Measurements from ENCODE around the gene DNAL1. TPM values are rescaled to one million over a fixed set of nuclear protein-coding genes. Genes with fewer than 3 reads are reported as not detected.

DNAL1 gene
- total and polyA plus RNA-seq, 8 donors: 14.6 to 19.5 (median 17.0) TPM

GRCh38 chr14:73607241-73607640 lies 37.5 kb upstream of the DNAL1 start:
- H3K9me3 ChIP-seq: no peaks in the 10 kb centered on the region
- H3K36me3 ChIP-seq: no peaks in the 10 kb centered on the region
- DNase-seq: no peak
- no peak overlapping the region for H3K4me3 ChIP-seq
- no peak for ATAC-seq
- H3K27ac ChIP-seq: no peak overlapping the region
- peaks cover 0 to 5% of the 10 kb centered on the region in 2 donors for H3K4me1 ChIP-seq
- intact Hi-C loops (cut with DNase I): no loop called here
- TF ChIP-seq CTCF (IDR thresholded peaks at IDR 0.05): no peak
- H3K27me3 ChIP-seq: peaks cover 0 to 7% of the 10 kb centered on the region in 2 donors

GRCh38 chr14:73610687-73611086 lies 34.1 kb upstream of the DNAL1 start:
- TF ChIP-seq CTCF (IDR thresholded peaks at IDR 0.05): no peak

GRCh38 chr14:73612339-73613045 lies 32.3 kb upstream of the DNAL1 start, which contains the start of gene ACOT6:
Gene ACOT6 (plus strand): TSS chr14:73612517. CDS start chr14:73612572, 55 bp downstream.
- no peaks in the 10 kb centered on the region for H3K36me3 ChIP-seq
- peaks cover 0 to 9% of the 10 kb centered on the region in 2 donors for H3K4me1 ChIP-seq
- intact Hi-C loops (cut with DNase I): no loop called here
- H3K9me3 ChIP-seq: no peaks in the 10 kb centered on the region
- TF ChIP-seq CTCF (IDR thresholded peaks at IDR 0.05): no peak
- ATAC-seq: peak; percentile 96
- H3K27ac ChIP-seq: peak within 1 kb of the TSS; percentile 65 to 81
- peaks cover 0 to 22% of the 10 kb centered on the region in 2 donors for H3K27me3 ChIP-seq
- peak; percentile 73 to 88 (median 75) for DNase-seq
- peak within 1 kb of the TSS; percentile 59 to 62 for H3K4me3 ChIP-seq

More at GRCh38 chr14:73610687-73611086, 34.1 kb upstream of the DNAL1 start:
- Histone ChIP-seq H3K4me3 (no peak overlapping the region), H3K9me3 (no peaks in the 10 kb centered on the region), H3K27ac (no peak overlapping the region), H3K4me1 (peaks cover 0 to 9% of the 10 kb centered on the region in 2 donors), H3K27me3 (peaks cover 0 to 22% of the 10 kb centered on the region in 2 donors), H3K36me3 (no peaks in the 10 kb centered on the region)
- DNase-seq (no peak), ATAC-seq (no peak)
- intact Hi-C loops (cut with DNase I): no loop called here

- no peak for DNase-seq
- Histone ChIP-seq H3K4me3 (peak overlapping the region; percentile 59 to 62), H3K27ac (peak overlapping the region in 1 of 2 donors; percentile 81), H3K27me3 (peaks cover 0 to 22% of the 10 kb centered on the region in 2 donors), H3K9me3 (no peaks in the 10 kb centered on the region), H3K4me1 (peaks cover 0 to 9% of the 10 kb centered on the region in 2 donors), H3K36me3 (no peaks in the 10 kb centered on the region)
- no peak for TF ChIP-seq CTCF (IDR thresholded peaks at IDR 0.05)
- intact Hi-C loops (cut with DNase I): no loop called here
- ATAC-seq: peak; percentile 34
Measured at GRCh38 chr14:73613046-73613383, 31.8 kb upstream of the DNAL1 start.

GRCh38 chr14:73613419-73613963 lies 31.3 kb upstream of the DNAL1 start:
- ATAC-seq (no peak), DNase-seq (no peak)
- no peaks in the 10 kb centered on the region for H3K36me3 ChIP-seq
- TF ChIP-seq CTCF (IDR thresholded peaks at IDR 0.05): no peak
- peaks cover 0 to 9% of the 10 kb centered on the region in 2 donors for H3K4me1 ChIP-seq
- intact Hi-C loops (cut with DNase I): no loop called here
- H3K27me3 ChIP-seq: peaks cover 0 to 22% of the 10 kb centered on the region in 2 donors
- no peak overlapping the region for H3K27ac ChIP-seq
- H3K9me3 ChIP-seq: no peaks in the 10 kb centered on the region
- H3K4me3 ChIP-seq: no peak overlapping the region
